CD4-positive, alpha-beta memory T cell (primary cell): ENCODE results near the gene PTPN3. TPM values are rescaled to one million over a fixed set of nuclear protein-coding genes. Genes with fewer than 3 reads are reported as not detected.

Experiments
- CTCF ChIA-PET: fragments of 350-600 bp; sonication (Branson Sonifier 250); formaldehyde crosslinking; loops from one replicate; lab custom pipeline; 2021; ENCODE audit warnings: inconsistent platforms; ENCODE audit not compliant: partially characterized antibody; lab: Charles Lee
- POLR2A ChIA-PET: fragments of 350-600 bp; sonication (Branson Sonifier 250); formaldehyde crosslinking; loops from one replicate; lab custom pipeline; 2021; ENCODE audit not compliant: partially characterized antibody; lab: Charles Lee
- DNase-seq, 5 donors: peaks; one replicate each; pipeline versions ENCODE4 v3.0.0 to v3.0.0-alpha.2; 2020 to 2022; ENCODE audit warnings: mixed read lengths in 1 of 5
- H3K27ac ChIP-seq: one replicate; pipeline ENCODE4 v1.7.0; 2013; ENCODE audit warnings: low read depth, low read length
- H3K27me3 ChIP-seq: 2 replicates; pipeline ENCODE4 v1.7.0; 2013; ENCODE audit warnings: mild to moderate bottlenecking, low read length, moderate library complexity; ENCODE audit not compliant: insufficient read depth
- H3K36me3 ChIP-seq: 2 replicates; pipeline ENCODE4 v1.7.0; 2013; ENCODE audit warnings: mild to moderate bottlenecking, low read length, moderate library complexity; ENCODE audit not compliant: insufficient read depth
- H3K4me1 ChIP-seq: 2 replicates; pipeline ENCODE4 v1.7.0; 2013; ENCODE audit warnings: mild to moderate bottlenecking, low read length, moderate library complexity; ENCODE audit not compliant: insufficient read depth
- H3K4me3 ChIP-seq, 2 donors: one replicate each; pipeline ENCODE4 v1.7.0; 2013; ENCODE audit warnings: low read length in 2 of 2, mild to moderate bottlenecking in 1 of 2
- H3K9me3 ChIP-seq, 2 donors: one replicate each; pipeline ENCODE4 v1.7.0; 2013; ENCODE audit warnings: low read length in 2 of 2, control low read depth in 1 of 2; ENCODE audit not compliant: control insufficient read depth in 1 of 2
- H3K27ac Mint-ChIP-seq, 7 donors: one replicate each; pipeline ENCODE4 v1.8.0; 2020 to 2021; ENCODE audit warnings: mixed read lengths in 7 of 7, mild to moderate bottlenecking in 6 of 7, inconsistent platforms in 3 of 7, moderate library complexity in 3 of 7
- H3K27me3 Mint-ChIP-seq, 2 donors: one replicate each; pipeline ENCODE4 v1.8.0; 2020 to 2021; ENCODE audit warnings: mixed read lengths in 2 of 2
- H3K36me3 Mint-ChIP-seq, 2 donors: one replicate each; pipeline ENCODE4 v1.8.0; 2020 to 2021; ENCODE audit warnings: mixed read lengths in 2 of 2, inconsistent platforms in 1 of 2, mild to moderate bottlenecking in 1 of 2
- H3K4me1 Mint-ChIP-seq, 4 donors: one replicate each; pipeline ENCODE4 v1.8.0; 2020 to 2021; ENCODE audit warnings: mixed read lengths in 4 of 4, mild to moderate bottlenecking in 1 of 4
- H3K4me3 Mint-ChIP-seq, 8 donors: one replicate each; pipeline ENCODE4 v1.8.0; 2020 to 2021; ENCODE audit warnings: mixed read lengths in 8 of 8, mild to moderate bottlenecking in 7 of 8, moderate library complexity in 6 of 8, inconsistent platforms in 3 of 8
- H3K9me3 Mint-ChIP-seq, 8 donors: one replicate each; pipeline ENCODE4 v1.8.0; 2020 to 2021; ENCODE audit warnings: mixed read lengths in 8 of 8, mild to moderate bottlenecking in 5 of 8, inconsistent platforms in 3 of 8, moderate library complexity in 1 of 8
- intact Hi-C: fragments of 100-400 bp; cut with micrococcal nuclease; formaldehyde crosslinking; loops from one replicate; pipeline ENCODE4 v1.15.1; 2023
- polyA plus RNA-seq, 2 donors: library from polyadenylated mRNA; unstranded; fragments of 300-500 nt; fragmentation: Illumina TruSeq; gene quantifications; one replicate each; pipeline ENCODE4 v1.2.3, GENCODE V29; 2021
- total RNA-seq, 2 experiments: library from RNA; stranded (reverse); gene quantifications; one replicate each; pipeline ENCODE4 v1.2.3, GENCODE V29; 2021

PTPN3 gene
- total and polyA plus RNA-seq, 4 experiments from 2014 or later: not detected

DNA sequence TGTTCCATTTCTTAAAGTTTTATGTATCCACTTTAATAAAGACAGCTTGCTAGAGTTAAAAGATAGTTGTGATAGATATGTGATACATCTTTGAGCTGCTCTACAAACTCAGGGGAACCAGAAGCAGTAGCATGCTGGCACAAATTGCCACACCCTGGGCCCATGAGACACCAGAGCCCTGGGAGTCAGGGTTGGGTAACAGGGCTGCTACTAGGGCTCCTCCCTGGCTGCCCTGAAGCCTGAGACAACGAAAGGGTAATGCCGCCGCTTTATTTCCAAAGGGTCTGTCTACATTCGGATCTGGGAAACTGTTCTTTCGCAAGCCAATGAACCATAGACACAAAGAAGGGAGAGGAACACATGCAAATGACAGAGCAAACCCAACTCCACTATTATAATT lies 29.2 kb downstream of the PTPN3 start:
- Histone ChIP-seq H3K36me3 (no peaks in the 10 kb centered on the region), H3K27ac (no peak overlapping the region), H3K4me1 (no peaks in the 10 kb centered on the region), H3K9me3 (no peaks in the 10 kb centered on the region), H3K27me3 (no peaks in the 10 kb centered on the region), H3K4me3 (no peak overlapping the region)
- Mint-ChIP-seq H3K27me3 (peaks cover 4 to 9% of the 10 kb centered on the region in 2 donors), H3K4me1 (no peaks in the 10 kb centered on the region), H3K36me3 (no peaks in the 10 kb centered on the region), H3K4me3 (no peak overlapping the region), H3K9me3 (peaks cover 0 to 2% (median 0%) of the 10 kb centered on the region in 8 donors), H3K27ac (no peak overlapping the region)
- DNase-seq: no peak
- ChIA-PET POLR2A (no interaction called here), CTCF (interaction anchor here (1.1 to 2.4 kb wide), 10 partner anchors 8 to 45 kb away, joined by 3 to 11 read pairs (median 6); no protein-coding TSS in a partner anchor)
- intact Hi-C loops: loop anchor here (1.0 kb wide), 1 partner anchor 225 kb away; no protein-coding TSS in a partner anchor

DNA sequence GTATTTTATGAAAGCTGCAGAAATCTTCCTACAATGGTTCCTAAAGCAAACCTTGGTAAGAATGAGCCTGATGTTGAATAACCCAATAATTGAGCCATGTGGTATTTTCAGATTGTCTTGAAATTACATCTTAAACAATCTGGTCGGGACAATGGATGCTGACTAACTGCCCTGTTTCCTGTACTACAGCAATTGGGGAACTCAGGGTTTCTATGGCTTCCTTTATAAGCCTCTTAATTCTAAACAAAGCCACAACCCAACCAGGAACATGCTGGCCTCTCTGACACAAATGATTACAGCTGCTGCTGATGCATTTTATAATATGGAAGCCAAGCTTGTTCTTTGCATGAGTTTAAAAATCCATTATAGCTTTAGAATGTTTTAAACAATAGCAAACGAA lies 30.2 kb downstream of the PTPN3 start:
- H3K9me3 Mint-ChIP-seq: peaks cover 0 to 2% (median 0%) of the 10 kb centered on the region in 8 donors
- DNase-seq: no peak

DNA sequence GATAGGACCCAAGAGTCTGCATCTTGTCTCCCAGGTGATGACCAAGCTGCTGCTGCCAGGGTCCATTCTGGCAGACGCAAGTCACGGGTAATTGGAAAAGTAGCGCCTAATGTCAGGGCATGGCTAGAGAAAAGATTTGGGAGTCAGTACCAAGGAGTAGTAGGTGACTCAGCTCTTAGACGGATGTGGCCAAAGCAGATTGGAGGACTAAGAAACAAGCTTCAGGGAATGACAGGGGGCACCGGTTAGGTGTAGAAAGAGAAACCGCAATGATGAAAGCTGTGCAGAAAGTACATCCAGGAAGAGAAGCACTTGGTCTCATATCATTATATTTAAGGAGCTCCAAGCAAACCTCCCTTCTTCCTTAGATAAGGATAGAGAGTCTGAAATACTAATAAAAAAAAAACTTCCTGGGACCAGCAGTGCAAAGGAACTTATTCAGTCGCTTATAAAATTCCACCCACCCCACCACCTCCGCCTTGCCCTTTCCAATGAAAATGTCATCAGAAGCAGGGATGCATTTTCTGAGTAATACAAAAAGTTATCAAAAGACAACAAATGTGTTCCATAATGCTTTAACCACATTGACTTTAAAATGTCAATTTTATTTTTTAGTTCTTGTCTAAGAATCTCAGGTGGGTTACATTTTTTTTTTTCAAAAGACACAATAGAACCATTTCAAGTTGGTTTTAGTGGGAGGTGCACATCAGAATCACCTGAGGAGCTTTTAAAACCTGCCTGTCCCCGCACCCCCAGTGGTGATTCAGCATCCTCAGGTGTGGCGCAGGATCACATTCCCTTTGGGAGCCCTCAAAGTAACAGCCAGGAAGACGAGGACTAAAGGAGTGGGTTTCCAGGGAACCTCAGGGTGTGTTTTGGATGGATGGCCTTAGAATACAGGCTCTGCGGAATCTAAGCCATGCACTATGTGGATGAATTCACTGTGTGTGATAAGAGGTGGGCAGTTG lies 31.2 kb downstream of the PTPN3 start:
- H3K9me3 ChIP-seq: no peaks in the 10 kb centered on the region
- no peak overlapping the region for H3K27ac ChIP-seq
- no peak overlapping the region for H3K4me3 ChIP-seq
- POLR2A ChIA-PET: no interaction called here
- CTCF ChIA-PET: interaction anchor here (1.1 to 1.6 kb wide), 3 partner anchors 8 to 14 kb away, joined by 3 to 7 read pairs (median 3); no protein-coding TSS in a partner anchor
- no peak overlapping the region for H3K27ac Mint-ChIP-seq
- peaks cover 7 to 14% of the 10 kb centered on the region in 2 donors for H3K27me3 Mint-ChIP-seq
- H3K4me1 Mint-ChIP-seq: no peaks in the 10 kb centered on the region
- H3K4me3 Mint-ChIP-seq: no peak overlapping the region
- H3K9me3 Mint-ChIP-seq: peaks cover 0 to 2% (median 0%) of the 10 kb centered on the region in 8 donors
- DNase-seq: no peak
- intact Hi-C loops: no loop called here
- H3K4me1 ChIP-seq: no peaks in the 10 kb centered on the region
- no peaks in the 10 kb centered on the region for H3K27me3 ChIP-seq
- no peaks in the 10 kb centered on the region for H3K36me3 Mint-ChIP-seq
- no peaks in the 10 kb centered on the region for H3K36me3 ChIP-seq

More for the DNA sequence above, 30.2 kb downstream of the PTPN3 start:
- Histone ChIP-seq H3K9me3 (no peaks in the 10 kb centered on the region), H3K27ac (no peak overlapping the region), H3K36me3 (no peaks in the 10 kb centered on the region), H3K4me3 (no peak overlapping the region), H3K27me3 (no peaks in the 10 kb centered on the region), H3K4me1 (no peaks in the 10 kb centered on the region)
- CTCF ChIA-PET: interaction anchor here (0.8 to 1.4 kb wide), 2 partner anchors 9 to 12 kb away, joined by 3 to 4 read pairs; no protein-coding TSS in a partner anchor
- H3K36me3 Mint-ChIP-seq: no peaks in the 10 kb centered on the region
- H3K27me3 Mint-ChIP-seq: peaks cover 4 to 9% of the 10 kb centered on the region in 2 donors
- intact Hi-C loops: no loop called here
- POLR2A ChIA-PET: no interaction called here
- no peak overlapping the region for H3K27ac Mint-ChIP-seq
- no peak overlapping the region for H3K4me3 Mint-ChIP-seq
- H3K4me1 Mint-ChIP-seq: no peaks in the 10 kb centered on the region

DNA sequence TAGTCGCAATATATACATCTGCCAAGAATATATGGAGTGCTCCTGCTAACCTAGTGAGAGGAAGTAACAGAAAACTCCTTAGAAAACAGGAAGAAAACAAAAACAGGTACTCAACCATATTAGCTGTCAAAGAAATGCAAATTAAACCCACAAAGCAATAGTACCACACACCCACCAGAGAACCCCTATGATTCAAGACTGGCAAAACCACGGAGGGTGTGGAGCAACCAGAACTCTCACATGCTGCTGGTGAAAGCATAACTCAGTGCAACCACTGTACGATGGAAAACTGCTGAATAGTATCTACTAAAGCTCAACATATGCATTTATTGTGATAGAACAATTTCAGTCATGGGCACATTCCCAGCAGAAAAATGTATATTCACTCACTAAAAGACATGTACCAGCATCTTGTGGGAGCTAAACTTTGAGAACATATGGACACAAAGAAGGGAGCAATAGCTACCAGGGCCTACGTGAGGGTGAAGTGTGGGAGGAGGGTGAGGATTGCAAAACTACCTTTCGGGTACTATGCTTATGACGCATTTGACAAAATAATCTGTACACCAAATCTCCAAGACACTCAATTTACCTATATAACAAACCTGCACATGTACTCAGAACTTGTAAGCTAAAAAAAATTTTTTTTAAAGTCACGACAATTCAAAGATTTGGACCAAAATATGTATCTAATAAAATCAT lies 34.0 kb downstream of the PTPN3 start:
- no peaks in the 10 kb centered on the region for H3K36me3 ChIP-seq
- Mint-ChIP-seq H3K9me3 (peaks cover 0 to 2% (median 0%) of the 10 kb centered on the region in 8 donors), H3K4me3 (no peak overlapping the region), H3K27me3 (peaks cover 3 to 22% of the 10 kb centered on the region in 2 donors), H3K4me1 (no peaks in the 10 kb centered on the region), H3K36me3 (no peaks in the 10 kb centered on the region), H3K27ac (no peak overlapping the region)
- intact Hi-C loops: no loop called here
- no peaks in the 10 kb centered on the region for H3K27me3 ChIP-seq
- no peak overlapping the region for H3K27ac ChIP-seq
- POLR2A ChIA-PET: no interaction called here
- DNase-seq: no peak
- H3K9me3 ChIP-seq: no peaks in the 10 kb centered on the region
- H3K4me3 ChIP-seq: no peak overlapping the region
- CTCF ChIA-PET: no interaction called here
- H3K4me1 ChIP-seq: no peaks in the 10 kb centered on the region

DNA sequence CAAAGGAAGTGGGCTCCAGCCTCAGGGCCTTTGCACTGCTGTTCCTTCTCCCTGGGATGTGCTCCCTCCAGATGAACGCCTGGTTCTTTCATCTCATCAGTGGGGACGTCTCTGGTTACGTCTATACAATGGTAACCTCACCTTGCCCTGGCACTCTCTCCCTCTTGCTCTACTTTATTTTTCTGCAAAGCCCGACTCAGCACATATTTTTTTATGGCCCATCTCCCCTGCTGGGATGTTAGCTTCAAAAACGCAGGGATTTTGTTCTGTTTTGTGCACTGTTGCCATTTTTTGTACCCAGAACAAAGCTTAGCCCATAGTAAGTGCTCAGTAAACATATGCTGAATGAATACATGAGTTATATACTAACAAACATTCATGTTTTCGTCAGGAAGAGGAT lies 37.5 kb downstream of the PTPN3 start:
- H3K9me3 ChIP-seq: no peaks in the 10 kb centered on the region
- intact Hi-C loops: no loop called here
- no peaks in the 10 kb centered on the region for H3K4me1 ChIP-seq
- CTCF ChIA-PET: interaction anchor here (1.5 kb wide), 1 partner anchor 9 kb away, joined by 11 read pairs; no protein-coding TSS in a partner anchor
- no peak for DNase-seq
- no peaks in the 10 kb centered on the region for H3K36me3 ChIP-seq
- POLR2A ChIA-PET: no interaction called here
- Mint-ChIP-seq H3K27me3 (peaks cover 9 to 23% of the 10 kb centered on the region in 2 donors), H3K27ac (no peak overlapping the region), H3K4me3 (no peak overlapping the region), H3K9me3 (no peaks in the 10 kb centered on the region), H3K4me1 (no peaks in the 10 kb centered on the region), H3K36me3 (no peaks in the 10 kb centered on the region)
- H3K27me3 ChIP-seq: no peaks in the 10 kb centered on the region
- no peak overlapping the region for H3K27ac ChIP-seq
- H3K4me3 ChIP-seq: no peak overlapping the region

DNA sequence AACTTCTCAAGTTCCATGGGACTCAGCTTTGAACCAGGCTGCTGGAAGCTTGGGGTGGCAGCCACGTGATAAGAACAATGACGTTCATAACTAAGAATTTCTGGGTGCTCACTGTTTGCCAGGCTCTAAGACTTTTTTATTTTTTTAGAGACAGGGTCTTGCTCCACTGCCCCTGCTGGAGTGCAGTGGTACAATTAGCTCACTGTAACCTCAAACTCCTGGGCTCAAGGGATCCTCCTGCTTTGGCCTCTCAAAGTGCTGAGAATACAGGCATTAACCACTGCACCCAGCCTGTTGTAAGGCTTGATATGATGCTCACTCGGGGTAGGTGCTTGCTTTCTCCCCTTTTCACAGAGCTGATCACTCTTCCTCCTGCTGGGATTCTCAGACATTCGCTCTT lies 38.7 kb downstream of the PTPN3 start:
- no peaks in the 10 kb centered on the region for H3K4me1 Mint-ChIP-seq
- CTCF ChIA-PET: interaction anchor here (0.6 to 1.5 kb wide), 3 partner anchors 9 to 258 kb away, joined by 3 to 6 read pairs (median 4); no protein-coding TSS in a partner anchor

More for the DNA sequence above, 38.7 kb downstream of the PTPN3 start:
- Histone ChIP-seq H3K4me3 (no peak overlapping the region), H3K4me1 (no peaks in the 10 kb centered on the region), H3K36me3 (no peaks in the 10 kb centered on the region), H3K27me3 (no peaks in the 10 kb centered on the region), H3K27ac (no peak overlapping the region), H3K9me3 (no peaks in the 10 kb centered on the region)
- H3K27me3 Mint-ChIP-seq: peaks cover 15 to 26% of the 10 kb centered on the region in 2 donors
- no peaks in the 10 kb centered on the region for H3K9me3 Mint-ChIP-seq
- no peak overlapping the region for H3K4me3 Mint-ChIP-seq
- intact Hi-C loops: no loop called here
- no peak for DNase-seq
- H3K27ac Mint-ChIP-seq: no peak overlapping the region
- H3K36me3 Mint-ChIP-seq: no peaks in the 10 kb centered on the region
- POLR2A ChIA-PET: no interaction called here
